Keratinocyte (primary cell): ENCODE data around the gene PTPRN2.

Experiments used
- CTCF ChIP-seq, 3 experiments: IDR thresholded peaks in 1 of 3; conservative IDR thresholded peaks in 1 of 3; optimal IDR thresholded peaks in 1 of 3; 2 replicates in 2 of 3; 3 replicates in 1 of 3; pipeline versions ENCODE3 to v1.5.1; 2011; ENCODE audit warnings: low read length in 3 of 3, mild to moderate bottlenecking in 3 of 3, moderate library complexity in 2 of 3, control low read depth in 1 of 3, inconsistent platforms in 1 of 3; ENCODE audit not compliant: insufficient read depth in 2 of 3; ENCODE audit errors: extremely low read depth in 1 of 3
- EZH2 ChIP-seq: IDR thresholded peaks from one replicate; pipeline ENCODE4 v1.6.1; 2012; ENCODE audit warnings: inconsistent platforms, mild to moderate bottlenecking, low read length, moderate library complexity

GRCh38 chr7:157613575-157614322 is 973.9 kb downstream of the PTPRN2 start:
- TF ChIP-seq EZH2, result no peak
- no peak for TF ChIP-seq CTCF (optimal IDR thresholded peaks at IDR 0.05 in 1 of 3, IDR thresholded peaks at IDR 0.05 in 1 of 3, conservative IDR thresholded peaks at IDR 0.05 in 1 of 3; ENCODE audit: extremely low read depth in 1 of 3, insufficient read depth in 2 of 3, low read length in 3 of 3)
